ENCODE results near the gene PTGES3L. TPM values are rescaled to one million over a fixed set of nuclear protein-coding genes. Genes with fewer than 3 reads are reported as not detected.

The PTGES3L gene
- total and polyA plus RNA-seq, 4 donors, result 2.5 to 6.6 (median 4.4) TPM

- Histone ChIP-seq H3K27ac (ENCODE audit: low read depth in 1 of 2, low read length in 2 of 2) (no peak overlapping the region), H3K9me3 (ENCODE audit: control insufficient read depth, low read length) (no peaks in the 10 kb centered on the region), H3K27me3 (ENCODE audit: control insufficient read depth in 1 of 2, insufficient read depth in 2 of 2, low read length in 1 of 2) (no peaks in the 10 kb centered on the region), H3K4me3 (ENCODE audit: low read length in 2 of 2) (no peak overlapping the region), H3K4me1 (ENCODE audit: control insufficient read depth in 1 of 2, insufficient read depth in 2 of 2, low read length in 2 of 2) (no peaks in the 10 kb centered on the region), H3K36me3 (ENCODE audit: control insufficient read depth in 1 of 2, insufficient read depth in 2 of 2, low read length in 1 of 2) (peaks cover 0 to 3% of the 10 kb centered on the region in 2 donors)
- 57 to 66% methylated on average over 9 of the region's 9 CpGs for WGBS, 2 donors
- DNase-seq (peak; percentile 65 to 83), ATAC-seq (ENCODE audit: low FRiP score) (peak; percentile 51)
- intact Hi-C loops (cut with DNase I), result loop anchor here in 1 of 2 donors (5.0 kb wide), 1 partner anchor 312 kb away; no protein-coding TSS in a partner anchor
These were observed 35.7 kb upstream of the PTGES3L start for GRCh38 chr17:43015579-43015978.

- Histone ChIP-seq H3K36me3 (ENCODE audit: control insufficient read depth in 1 of 2, insufficient read depth in 2 of 2, low read length in 1 of 2) (peaks cover 0 to 3% of the 10 kb centered on the region in 2 donors), H3K27me3 (ENCODE audit: control insufficient read depth in 1 of 2, insufficient read depth in 2 of 2, low read length in 1 of 2) (no peaks in the 10 kb centered on the region), H3K9me3 (ENCODE audit: control insufficient read depth, low read length) (no peaks in the 10 kb centered on the region), H3K4me1 (ENCODE audit: control insufficient read depth in 1 of 2, insufficient read depth in 2 of 2, low read length in 2 of 2) (no peaks in the 10 kb centered on the region), H3K4me3 (ENCODE audit: low read length in 2 of 2) (no peak overlapping the region), H3K27ac (ENCODE audit: low read depth in 1 of 2, low read length in 2 of 2) (no peak overlapping the region)
- ATAC-seq (ENCODE audit: low FRiP score), result no peak
- intact Hi-C loops (cut with DNase I), result loop anchor here in 1 of 2 donors (5.0 kb wide), 1 partner anchor 312 kb away; no protein-coding TSS in a partner anchor
- WGBS, 2 donors, result 86 to 91% methylated on average over 8 of the region's 8 CpGs
- peak; percentile 38 for DNase-seq
These were observed 35.0 kb upstream of the PTGES3L start for GRCh38 chr17:43014649-43015542.

GRCh38 chr17:43014020-43014648 lies 34.3 kb upstream of the PTGES3L start:
- ATAC-seq (ENCODE audit: low FRiP score), result no peak
- intact Hi-C loops (cut with DNase I), result no loop called here
- Histone ChIP-seq H3K4me3 (ENCODE audit: low read length in 2 of 2) (no peak overlapping the region), H3K27me3 (ENCODE audit: control insufficient read depth in 1 of 2, insufficient read depth in 2 of 2, low read length in 1 of 2) (no peaks in the 10 kb centered on the region), H3K9me3 (ENCODE audit: control insufficient read depth, low read length) (no peaks in the 10 kb centered on the region), H3K4me1 (ENCODE audit: control insufficient read depth in 1 of 2, insufficient read depth in 2 of 2, low read length in 2 of 2) (no peaks in the 10 kb centered on the region), H3K27ac (ENCODE audit: low read depth in 1 of 2, low read length in 2 of 2) (no peak overlapping the region), H3K36me3 (ENCODE audit: control insufficient read depth in 1 of 2, insufficient read depth in 2 of 2, low read length in 1 of 2) (peaks cover 0 to 3% of the 10 kb centered on the region in 2 donors)
- DNase-seq, result peak; percentile 38 to 75
- 66 to 72% methylated on average over 12 of the region's 12 CpGs for WGBS, 2 donors

DNA sequence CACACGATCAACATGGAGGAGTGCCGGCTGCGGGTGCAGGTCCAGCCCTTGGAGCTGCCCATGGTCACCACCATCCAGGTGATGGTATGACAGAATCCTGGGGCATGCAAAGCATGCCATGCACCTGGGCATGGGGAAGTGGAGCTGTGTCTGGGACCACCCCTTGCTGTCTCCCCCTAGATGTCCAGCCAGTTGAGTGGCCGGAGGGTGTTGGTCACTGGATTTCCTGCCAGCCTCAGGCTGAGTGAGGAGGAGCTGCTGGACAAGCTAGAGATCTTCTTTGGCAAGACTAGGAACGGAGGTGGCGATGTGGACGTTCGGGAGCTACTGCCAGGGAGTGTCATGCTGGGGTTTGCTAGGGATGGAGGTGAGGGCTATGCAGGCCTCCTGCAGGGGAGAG lies 33.4 kb upstream of the PTGES3L start:
- DNase-seq (peak in 1 of 2 donors; percentile 64), ATAC-seq (ENCODE audit: low FRiP score) (no peak)
- intact Hi-C loops (cut with DNase I), result no loop called here
- H3K4me3 ChIP-seq (ENCODE audit: low read length in 2 of 2), result no peak overlapping the region
- H3K27ac ChIP-seq (ENCODE audit: low read depth in 1 of 2, low read length in 2 of 2), result no peak overlapping the region
- no peaks in the 10 kb centered on the region for H3K27me3 ChIP-seq (ENCODE audit: control insufficient read depth in 1 of 2, insufficient read depth in 2 of 2, low read length in 1 of 2)
- H3K4me1 ChIP-seq (ENCODE audit: control insufficient read depth in 1 of 2, insufficient read depth in 2 of 2, low read length in 2 of 2), result no peaks in the 10 kb centered on the region
- H3K36me3 ChIP-seq (ENCODE audit: control insufficient read depth in 1 of 2, insufficient read depth in 2 of 2, low read length in 1 of 2), result peaks cover 0 to under 1% of the 10 kb centered on the region in 2 donors
- H3K9me3 ChIP-seq (ENCODE audit: control insufficient read depth, low read length), result no peaks in the 10 kb centered on the region
- 81 to 85% methylated on average over 8 of the region's 8 CpGs for WGBS, 2 donors

DNA sequence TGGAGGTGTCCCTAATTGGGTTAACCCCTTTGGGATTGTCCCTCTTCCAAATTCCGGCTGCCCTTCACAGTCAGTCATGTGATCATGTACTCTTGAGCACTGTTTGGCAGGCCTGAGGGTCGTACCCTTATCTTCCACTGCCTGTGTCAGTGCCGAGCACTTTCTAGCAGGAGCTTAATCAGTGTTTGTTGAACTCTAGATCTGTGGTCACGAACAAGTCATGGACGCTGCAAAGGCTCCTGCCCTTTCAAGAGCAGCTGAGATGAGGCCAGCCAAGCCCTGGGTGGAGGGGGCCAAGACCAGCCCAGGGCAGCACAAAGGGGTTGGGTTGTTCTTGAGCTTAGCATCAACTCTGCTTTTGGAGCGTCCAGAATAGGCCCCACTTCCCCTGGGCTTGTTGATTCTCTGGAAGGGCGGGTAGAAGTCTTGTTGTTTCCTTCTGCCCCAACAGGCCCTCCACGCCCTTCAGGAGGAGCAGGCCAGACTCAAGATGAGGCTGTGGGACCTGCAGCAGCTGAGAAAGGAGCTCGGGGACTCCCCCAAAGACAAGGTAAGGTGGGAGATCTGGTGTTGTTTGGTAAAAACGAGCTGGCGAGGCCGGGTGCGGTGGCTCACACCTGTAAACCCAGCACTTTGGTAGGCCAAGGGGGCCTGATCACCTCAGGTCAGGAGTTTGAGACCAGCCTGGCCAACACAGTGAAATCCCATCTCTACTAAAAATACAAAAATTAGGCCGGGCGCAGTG lies 32.0 kb upstream of the PTGES3L start:
- DNase-seq (peak in 1 of 2 donors; percentile 27), ATAC-seq (ENCODE audit: low FRiP score) (no peak)
- H3K9me3 ChIP-seq (ENCODE audit: control insufficient read depth, low read length), result no peaks in the 10 kb centered on the region
- no peaks in the 10 kb centered on the region for H3K27me3 ChIP-seq (ENCODE audit: control insufficient read depth in 1 of 2, insufficient read depth in 2 of 2, low read length in 1 of 2)
- no peak overlapping the region for H3K27ac ChIP-seq (ENCODE audit: low read depth in 1 of 2, low read length in 2 of 2)
- WGBS, 2 donors, result 77 to 78% methylated on average over 15 of the region's 15 CpGs
- H3K4me3 ChIP-seq (ENCODE audit: low read length in 2 of 2), result no peak overlapping the region
- intact Hi-C loops (cut with DNase I), result no loop called here
- no peaks in the 10 kb centered on the region for H3K4me1 ChIP-seq (ENCODE audit: control insufficient read depth in 1 of 2, insufficient read depth in 2 of 2, low read length in 2 of 2)
- H3K36me3 ChIP-seq (ENCODE audit: control insufficient read depth in 1 of 2, insufficient read depth in 2 of 2, low read length in 1 of 2), result no peaks in the 10 kb centered on the region

DNA sequence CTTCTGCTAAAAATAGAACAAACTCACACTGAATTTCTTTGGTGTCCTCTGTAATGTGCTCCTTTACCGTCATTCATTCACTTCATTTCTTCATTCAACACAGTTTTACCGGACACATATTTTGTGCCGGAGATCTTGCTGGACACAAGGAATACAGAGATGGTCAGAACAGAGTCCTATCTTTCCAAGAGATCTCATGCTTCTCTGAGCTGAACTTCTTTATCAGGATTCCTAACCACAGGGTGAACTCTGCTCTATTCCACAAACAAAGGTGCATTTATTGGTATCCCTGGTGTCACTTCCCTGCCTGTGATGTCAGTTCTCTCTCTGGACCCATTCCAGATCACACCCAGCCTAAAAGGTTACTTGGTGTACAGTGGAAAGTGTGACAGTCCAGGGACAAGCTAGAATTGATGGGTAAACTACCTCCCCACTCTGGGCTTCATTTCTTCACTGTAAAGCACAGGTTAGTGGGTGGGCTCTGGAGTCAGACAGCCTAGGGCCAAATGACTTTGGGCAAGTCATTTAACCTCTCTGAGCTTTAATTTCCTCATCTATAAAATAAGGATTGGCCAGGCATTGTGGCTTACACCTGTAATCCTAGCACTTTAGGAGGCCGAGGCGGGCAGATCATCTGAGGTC lies 30.9 kb upstream of the PTGES3L start:
- Histone ChIP-seq H3K27me3 (ENCODE audit: control insufficient read depth in 1 of 2, insufficient read depth in 2 of 2, low read length in 1 of 2) (no peaks in the 10 kb centered on the region), H3K9me3 (ENCODE audit: control insufficient read depth, low read length) (no peaks in the 10 kb centered on the region), H3K27ac (ENCODE audit: low read depth in 1 of 2, low read length in 2 of 2) (no peak overlapping the region), H3K4me1 (ENCODE audit: control insufficient read depth in 1 of 2, insufficient read depth in 2 of 2, low read length in 2 of 2) (no peaks in the 10 kb centered on the region), H3K36me3 (ENCODE audit: control insufficient read depth in 1 of 2, insufficient read depth in 2 of 2, low read length in 1 of 2) (no peaks in the 10 kb centered on the region), H3K4me3 (ENCODE audit: low read length in 2 of 2) (no peak overlapping the region)
- intact Hi-C loops (cut with DNase I), result no loop called here
- DNase-seq, result no peak
- 86 to 87% methylated on average over 5 of the region's 5 CpGs for WGBS, 2 donors
- no peak for ATAC-seq (ENCODE audit: low FRiP score)

GRCh38 chr17:43006639-43007551 lies 27.0 kb upstream of the PTGES3L start, which contains the start of gene IFI35:
TSS of gene IFI35 (plus strand) at chr17:43006784. CDS start at chr17:43006948, 164 bp downstream.
- ATAC-seq (ENCODE audit: low FRiP score) (peak; percentile 92), DNase-seq (peak; percentile 93 to 94)
- Histone ChIP-seq H3K4me1 (ENCODE audit: control insufficient read depth in 1 of 2, insufficient read depth in 2 of 2, low read length in 2 of 2) (no peaks in the 10 kb centered on the region), H3K36me3 (ENCODE audit: control insufficient read depth in 1 of 2, insufficient read depth in 2 of 2, low read length in 1 of 2) (peaks cover 0 to 2% of the 10 kb centered on the region in 2 donors), H3K27me3 (ENCODE audit: control insufficient read depth in 1 of 2, insufficient read depth in 2 of 2, low read length in 1 of 2) (no peaks in the 10 kb centered on the region), H3K27ac (ENCODE audit: low read depth in 1 of 2, low read length in 2 of 2) (peak within 1 kb of the TSS in 1 of 2 donors; percentile 58), H3K9me3 (ENCODE audit: control insufficient read depth, low read length) (no peaks in the 10 kb centered on the region), H3K4me3 (ENCODE audit: low read length in 2 of 2) (peak within 1 kb of the TSS; percentile 30 to 50)
- intact Hi-C loops (cut with DNase I), result no loop called here
- WGBS, 2 donors, result 40 to 41% methylated on average over 18 of the region's 18 CpGs
